Ovary (tissue), 10 donors: Measurements from ENCODE around the gene GAGE12H. TPM values are rescaled to one million over a fixed set of nuclear protein-coding genes. Genes with fewer than 3 reads are reported as not detected.
"Not testable (repeated sequence)": the region's sequence is repeated elsewhere in the genome, so short reads cannot be mapped to it uniquely, and the experiment has no call there.

ENCODE experiments used
- DNase-seq, 5 donors: peaks; one replicate each; pipeline ENCODE4 v3.0.0-alpha.2; 2019 to 2020
- H3K27ac ChIP-seq, 2 donors: fragments of 200-600 bp; one replicate each; pipeline versions ENCODE4 v1.5.1 to v1.8.0; 2019 to 2022
- H3K27me3 ChIP-seq: fragments of 200-600 bp; one replicate; pipeline ENCODE4 v1.8.0; 2022
- H3K36me3 ChIP-seq: fragments of 200-600 bp; sonication (generic); one replicate; pipeline ENCODE4 v1.5.1; 2019
- H3K4me1 ChIP-seq: one replicate; pipeline ENCODE4 v1.8.1; 2013; ENCODE audit warnings: mild to moderate bottlenecking, moderate library complexity; ENCODE audit not compliant: insufficient read depth
- H3K4me3 ChIP-seq: fragments of 200-600 bp; sonication (generic); one replicate; pipeline ENCODE4 v1.5.1; 2017
- H3K9me3 ChIP-seq, 2 donors: fragments of 200-600 bp in 1 of 2; sonication (generic) in 1 of 2; one replicate each; pipeline versions ENCODE4 v1.5.1 to v1.8.1; 2013 to 2019; ENCODE audit warnings: mild to moderate bottlenecking in 1 of 2, moderate library complexity in 1 of 2
- WGBS, 3 donors: extraction: QIAGEN DNeasy Blood & Tissue Kit in 1 of 3; methylation state at CpG; one replicate each; pipeline versions ENCODE4 v1.1.5 to v1.1.7; 2013 to 2017; 5-methylcytosine and 5-hydroxymethylcytosine counted together
- intact Hi-C, 4 donors: fragments of 100-400 bp; cut with DNase I; formaldehyde crosslinking; loops; one replicate each; pipeline versions ENCODE4 v1.11.0 to v1.15.1; 2022 to 2023
- long read RNA-seq, 3 donors: library from polyadenylated mRNA in 2 of 3; unstranded in 2 of 3; transcript quantifications; one replicate each; pipeline ENCODE4 v2.0.0 and lab custom pipeline, GENCODE V29; 2021 to 2026
- polyA plus RNA-seq, 2 donors: library from polyadenylated mRNA; stranded (reverse); fragments of 200-250 nt in 1 of 2; fragments of 350-450 nt in 1 of 2; fragmentation: Illumina TruSeq in 1 of 2; extraction: RNeasy Lipid Tissue Mini Kit (QIAGEN cat#74804) in 1 of 2; gene quantifications; one replicate each; pipeline ENCODE4 v1.2.3, GENCODE V29; 2013 to 2014
- total RNA-seq, 7 donors: library from RNA; depleted of rRNA in 2 of 7; stranded (reverse); fragments of >200 nt in 2 of 7; fragmentation: NEBNext Ultra II Directional in 3 of 7; extraction: Animal tissue kit (Norgen Biotek cat#: 25700) in 3 of 7; gene quantifications; one replicate each; pipeline versions ENCODE4 v1.1.0 to v1.2.4, GENCODE V29; 2016 to 2023
- donor health status: DM: no; HTN: no; CAD: no; lungs with moderate emphysema.
- donor health status: DM: no; HTN: no; CAD: no.
- donor health status: Bipolar disorder and iron deficiency.
- donor health status: DM: yes; HTN: yes; CAD: no.
- donor health status: DM: no; HTN: no; CAD: no.
- donor health status: DM: yes; HTN: yes; CAD: no.

GAGE12H gene, protein sequence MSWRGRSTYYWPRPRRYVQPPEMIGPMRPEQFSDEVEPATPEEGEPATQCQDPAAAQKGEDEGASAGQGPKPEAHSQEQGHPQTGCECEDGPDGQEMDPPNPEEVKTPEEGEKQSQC
- total RNA-seq (not detected), polyA plus RNA-seq (not detected)
- long read RNA-seq, donor 1, result 0 reads
- long read RNA-seq, donor 2, result 0 reads
- long read RNA-seq, donor 3, result 0 reads

DNA sequence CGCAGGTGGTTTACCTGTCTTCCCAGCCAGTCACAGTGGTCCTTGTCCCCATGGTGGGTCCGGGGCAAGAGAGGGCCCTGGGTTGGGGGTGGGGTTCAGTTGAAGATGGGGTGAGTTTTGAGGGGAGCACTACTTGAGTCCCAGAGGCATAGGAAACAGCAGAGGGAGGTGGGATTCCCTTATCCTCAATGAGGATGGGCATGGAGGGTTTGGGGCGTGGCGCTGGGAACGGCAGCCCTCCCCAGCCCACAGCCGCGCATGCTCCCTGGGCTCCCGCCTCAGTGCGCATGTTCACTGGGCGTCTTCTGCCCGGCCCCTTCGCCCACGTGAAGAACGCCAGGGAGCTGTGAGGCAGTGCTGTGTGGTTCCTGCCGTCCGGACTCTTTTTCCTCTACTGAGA, at the start of gene GAGE12H:
GAGE12H (plus strand) TSS at position 301 of the 400 bp plus-strand sequence. CDS start 1,155 bp downstream, outside the sequence.
- intact Hi-C loops, H3K27me3 ChIP-seq, H3K27ac ChIP-seq, H3K9me3 ChIP-seq, H3K4me1 ChIP-seq, H3K36me3 ChIP-seq, DNase-seq, H3K4me3 ChIP-seq: not testable (repeated sequence)
- WGBS, 3 donors, result no CpG with 5 or more reads among the region's 16 CpGs

- H3K4me3 ChIP-seq, intact Hi-C loops, H3K27me3 ChIP-seq, H3K4me1 ChIP-seq, H3K36me3 ChIP-seq, H3K9me3 ChIP-seq, H3K27ac ChIP-seq, DNase-seq: not testable (repeated sequence)
- WGBS, 3 donors, result no CpG with 5 or more reads among the region's 16 CpGs
Observed at GRCh38 chrX:49531877-49532276, 47.9 kb upstream of the GAGE12H start, which contains the start of gene GAGE12C. GAGE12C (plus strand) TSS chrX:49532177; CDS start chrX:49533332, 1,155 bp downstream.

DNA sequence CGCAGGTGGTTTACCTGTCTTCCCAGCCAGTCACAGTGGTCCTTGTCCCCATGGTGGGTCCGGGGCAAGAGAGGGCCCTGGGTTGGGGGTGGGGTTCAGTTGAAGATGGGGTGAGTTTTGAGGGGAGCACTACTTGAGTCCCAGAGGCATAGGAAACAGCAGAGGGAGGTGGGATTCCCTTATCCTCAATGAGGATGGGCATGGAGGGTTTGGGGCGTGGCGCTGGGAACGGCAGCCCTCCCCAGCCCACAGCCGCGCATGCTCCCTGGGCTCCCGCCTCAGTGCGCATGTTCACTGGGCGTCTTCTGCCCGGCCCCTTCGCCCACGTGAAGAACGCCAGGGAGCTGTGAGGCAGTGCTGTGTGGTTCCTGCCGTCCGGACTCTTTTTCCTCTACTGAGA, 38.3 kb upstream of the GAGE12H start, which contains the start of gene GAGE12D:
GAGE12D (plus strand) TSS at position 301 of the 400 bp plus-strand sequence. CDS start 1,155 bp downstream, outside the sequence.
- H3K27ac ChIP-seq, H3K36me3 ChIP-seq, H3K27me3 ChIP-seq, H3K4me1 ChIP-seq, H3K9me3 ChIP-seq, H3K4me3 ChIP-seq, DNase-seq, intact Hi-C loops: not testable (repeated sequence)
- WGBS, 3 donors, result no CpG with 5 or more reads among the region's 16 CpGs

DNA sequence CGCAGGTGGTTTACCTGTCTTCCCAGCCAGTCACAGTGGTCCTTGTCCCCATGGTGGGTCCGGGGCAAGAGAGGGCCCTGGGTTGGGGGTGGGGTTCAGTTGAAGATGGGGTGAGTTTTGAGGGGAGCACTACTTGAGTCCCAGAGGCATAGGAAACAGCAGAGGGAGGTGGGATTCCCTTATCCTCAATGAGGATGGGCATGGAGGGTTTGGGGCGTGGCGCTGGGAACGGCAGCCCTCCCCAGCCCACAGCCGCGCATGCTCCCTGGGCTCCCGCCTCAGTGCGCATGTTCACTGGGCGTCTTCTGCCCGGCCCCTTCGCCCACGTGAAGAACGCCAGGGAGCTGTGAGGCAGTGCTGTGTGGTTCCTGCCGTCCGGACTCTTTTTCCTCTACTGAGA, 28.8 kb upstream of the GAGE12H start, which contains the start of gene GAGE12E:
GAGE12E (plus strand) TSS at position 301 of the 400 bp plus-strand sequence. CDS start 1,155 bp downstream, outside the sequence.
- H3K36me3 ChIP-seq, intact Hi-C loops, H3K4me1 ChIP-seq, H3K27ac ChIP-seq, H3K4me3 ChIP-seq, H3K9me3 ChIP-seq, H3K27me3 ChIP-seq, DNase-seq: not testable (repeated sequence)
- WGBS, 3 donors, result no CpG with 5 or more reads among the region's 16 CpGs

DNA sequence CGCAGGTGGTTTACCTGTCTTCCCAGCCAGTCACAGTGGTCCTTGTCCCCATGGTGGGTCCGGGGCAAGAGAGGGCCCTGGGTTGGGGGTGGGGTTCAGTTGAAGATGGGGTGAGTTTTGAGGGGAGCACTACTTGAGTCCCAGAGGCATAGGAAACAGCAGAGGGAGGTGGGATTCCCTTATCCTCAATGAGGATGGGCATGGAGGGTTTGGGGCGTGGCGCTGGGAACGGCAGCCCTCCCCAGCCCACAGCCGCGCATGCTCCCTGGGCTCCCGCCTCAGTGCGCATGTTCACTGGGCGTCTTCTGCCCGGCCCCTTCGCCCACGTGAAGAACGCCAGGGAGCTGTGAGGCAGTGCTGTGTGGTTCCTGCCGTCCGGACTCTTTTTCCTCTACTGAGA, 19.2 kb upstream of the GAGE12H start, which contains the start of gene GAGE12F:
GAGE12F (plus strand) TSS at position 301 of the 400 bp plus-strand sequence. CDS start 1,155 bp downstream, outside the sequence.
- H3K27me3 ChIP-seq, H3K9me3 ChIP-seq, DNase-seq, H3K36me3 ChIP-seq, H3K4me3 ChIP-seq, intact Hi-C loops, H3K4me1 ChIP-seq, H3K27ac ChIP-seq: not testable (repeated sequence)
- no CpG with 5 or more reads among the region's 16 CpGs for WGBS, 3 donors

GRCh38 chrX:49568728-49569127, 11.0 kb upstream of the GAGE12H start:
- H3K36me3 ChIP-seq, DNase-seq, H3K27ac ChIP-seq, H3K27me3 ChIP-seq, intact Hi-C loops, H3K4me1 ChIP-seq, H3K9me3 ChIP-seq, H3K4me3 ChIP-seq: not testable (repeated sequence)
- WGBS, 3 donors, result 89% methylated on average over 7 of the region's 11 CpGs; no CpG with 5 or more reads in 2 of the 3 donors

GRCh38 chrX:49569152-49569551, 10.6 kb upstream of the GAGE12H start:
- H3K27ac ChIP-seq, H3K9me3 ChIP-seq, H3K27me3 ChIP-seq, H3K4me1 ChIP-seq, H3K4me3 ChIP-seq, intact Hi-C loops, H3K36me3 ChIP-seq: not testable (repeated sequence)
- WGBS, 3 donors, result 92% methylated on average over 10 of the region's 13 CpGs; no CpG with 5 or more reads in 2 of the 3 donors
- DNase-seq, result peak in 1 of 5 donors; percentile 0

DNA sequence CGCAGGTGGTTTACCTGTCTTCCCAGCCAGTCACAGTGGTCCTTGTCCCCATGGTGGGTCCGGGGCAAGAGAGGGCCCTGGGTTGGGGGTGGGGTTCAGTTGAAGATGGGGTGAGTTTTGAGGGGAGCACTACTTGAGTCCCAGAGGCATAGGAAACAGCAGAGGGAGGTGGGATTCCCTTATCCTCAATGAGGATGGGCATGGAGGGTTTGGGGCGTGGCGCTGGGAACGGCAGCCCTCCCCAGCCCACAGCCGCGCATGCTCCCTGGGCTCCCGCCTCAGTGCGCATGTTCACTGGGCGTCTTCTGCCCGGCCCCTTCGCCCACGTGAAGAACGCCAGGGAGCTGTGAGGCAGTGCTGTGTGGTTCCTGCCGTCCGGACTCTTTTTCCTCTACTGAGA, 9.6 kb upstream of the GAGE12H start, which contains the start of gene GAGE12G:
GAGE12G (plus strand) TSS at position 301 of the 400 bp plus-strand sequence. CDS start 1,155 bp downstream, outside the sequence.
- H3K36me3 ChIP-seq, intact Hi-C loops, H3K27ac ChIP-seq, H3K4me3 ChIP-seq, H3K9me3 ChIP-seq, DNase-seq, H3K27me3 ChIP-seq, H3K4me1 ChIP-seq: not testable (repeated sequence)
- WGBS, 3 donors, result no CpG with 5 or more reads among the region's 16 CpGs

- DNase-seq, H3K27ac ChIP-seq, intact Hi-C loops, H3K4me1 ChIP-seq, H3K27me3 ChIP-seq, H3K4me3 ChIP-seq, H3K36me3 ChIP-seq, H3K9me3 ChIP-seq: not testable (repeated sequence)
- whole genome bisulfite sequencing, 3 donors, result no CpG with 5 or more reads among the region's 16 CpGs
Observed at GRCh38 chrX:49589196-49589595, 9.4 kb downstream of the GAGE12H start, which contains the start of gene GAGE2A. GAGE2A (plus strand) TSS chrX:49589496; CDS start chrX:49590651, 1,155 bp downstream.

DNA sequence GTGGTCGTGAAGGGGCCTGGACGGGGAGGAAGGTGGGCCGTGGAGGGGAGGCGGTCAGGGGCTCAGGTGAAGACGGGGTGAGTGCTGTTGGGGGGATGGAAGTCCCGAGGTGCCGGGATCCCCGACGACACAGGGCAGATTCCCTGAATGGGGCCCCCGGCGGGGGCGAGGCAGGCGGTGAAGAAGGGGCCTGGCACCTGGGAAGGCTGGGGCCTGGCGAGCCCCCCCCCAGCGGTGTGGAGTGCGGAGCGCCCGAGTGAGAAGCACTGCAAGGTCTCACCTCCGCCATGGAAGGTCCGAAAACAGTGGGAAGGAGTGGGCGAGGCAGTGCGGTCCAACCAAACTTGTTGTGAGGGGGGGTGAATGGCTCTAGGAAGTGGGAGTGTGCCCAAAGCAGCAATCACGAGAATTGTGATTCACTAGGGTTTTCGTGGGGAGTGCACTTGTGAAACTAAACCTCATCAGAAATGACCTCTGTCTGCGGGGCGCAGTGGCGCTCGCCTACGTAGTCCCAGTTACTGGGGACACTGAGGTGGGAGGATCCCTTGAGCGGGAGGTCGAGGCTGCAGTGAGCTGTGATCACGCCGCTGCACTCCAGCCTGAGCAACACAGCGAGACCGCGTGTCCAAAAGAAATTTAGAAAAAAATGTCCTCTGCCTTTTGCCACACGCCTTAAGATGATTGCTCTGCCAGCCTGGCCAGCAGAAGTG, 10.2 kb downstream of the GAGE12H start:
- H3K36me3 ChIP-seq, H3K4me1 ChIP-seq, H3K9me3 ChIP-seq, H3K27me3 ChIP-seq, H3K27ac ChIP-seq, H3K4me3 ChIP-seq, intact Hi-C loops: not testable (repeated sequence)
- WGBS, 3 donors, result 86 to 91% (median 89%) methylated on average over 25 to 33 of the region's 37 CpGs
- DNase-seq, result peak; percentile 7 to 40 (median 32)

GRCh38 chrX:49590488-49590887, 10.7 kb downstream of the GAGE12H start:
- H3K27ac ChIP-seq, DNase-seq, intact Hi-C loops, H3K4me3 ChIP-seq, H3K36me3 ChIP-seq, H3K9me3 ChIP-seq, H3K4me1 ChIP-seq, H3K27me3 ChIP-seq: not testable (repeated sequence)
- 82 to 86% (median 84%) methylated on average over 10 to 16 of the region's 17 CpGs for WGBS, 3 donors
